ENCODE data around the gene NUMB. TPM values are rescaled to one million over a fixed set of nuclear protein-coding genes. Genes with fewer than 3 reads are reported as not detected.
A peak's percentile ranks its signal among the peaks of the same experiment; 100 is the strongest.

NUMB gene
- total RNA-seq, 1 experiment from 2014 or later, result 46.5 TPM

- Mint-ChIP-seq H3K27me3 (ENCODE audit: low read depth) (no peaks in the 10 kb centered on the region), H3K9me3 (no peaks in the 10 kb centered on the region; a peak in 1 of 5 replicates), H3K36me3 (ENCODE audit: insufficient read depth in 1 of 3, low read depth in 3 of 3) (no peaks in the 10 kb centered on the region), H3K4me1 (peaks cover 4 to 7% of the 10 kb centered on the region in 2 experiments; a peak in 3 of 4 replicates), H3K27ac (peak overlapping the region in 1 of 3 experiments; percentile 50; a peak in 1 of 7 replicates), H3K4me3 (no peak overlapping the region)
- Histone ChIP-seq H3K4ac (ENCODE audit: low read depth, low read length) (no peak overlapping the region), H3K9me3 (ENCODE audit: control insufficient read depth, low read depth, low read length) (no peaks in the 10 kb centered on the region), H4K5ac (ENCODE audit: insufficient read length, low read depth, low read length) (no peak overlapping the region), H3K23ac (ENCODE audit: insufficient read length, low read depth, low read length) (no peak overlapping the region), H3K4me2 (ENCODE audit: insufficient read depth, insufficient read length, low read length) (no peak overlapping the region), H3K4me1 (ENCODE audit: insufficient read depth, low read length) (no peaks in the 10 kb centered on the region), H2BK120ac (ENCODE audit: low read depth, low read length, poor library complexity, severe bottlenecking) (no peak overlapping the region), H2BK20ac (ENCODE audit: low read depth, low read length, poor library complexity, severe bottlenecking) (no peak overlapping the region), H3K27ac (ENCODE audit: insufficient read length, low read depth, low read length) (no peak overlapping the region), H3K79me1 (ENCODE audit: insufficient read depth, low read depth, low read length, poor library complexity, severe bottlenecking) (no peaks in the 10 kb centered on the region), H4K8ac (replicated peaks; ENCODE audit: insufficient read length, low read depth, low read length) (no peak overlapping the region), H2BK15ac (ENCODE audit: low read depth, low read length) (no peak overlapping the region), H2AFZ (ENCODE audit: low read length) (no peak overlapping the region), H3K9ac (ENCODE audit: extremely low read depth, insufficient read length, low read length) (no peak overlapping the region), H3K18ac (ENCODE audit: insufficient read length, low read depth, low read length) (no peak overlapping the region), H2AK5ac (ENCODE audit: insufficient read length, low read length) (no peak overlapping the region), H4K91ac (ENCODE audit: insufficient read length, low read depth, low read length) (no peak overlapping the region), H3K14ac (ENCODE audit: insufficient read depth, low read length) (no peak overlapping the region), H3K56ac (ENCODE audit: insufficient read length, low read depth, low read length) (no peak overlapping the region), H3K27me3 (ENCODE audit: insufficient read depth, low read length) (no peaks in the 10 kb centered on the region), H2BK5ac (ENCODE audit: insufficient read length, low read length) (no peak overlapping the region), H3K79me2 (ENCODE audit: insufficient read depth, low read length) (no peaks in the 10 kb centered on the region), H2BK12ac (ENCODE audit: insufficient read length, low read depth, low read length) (no peak overlapping the region), H4K20me1 (ENCODE audit: control insufficient read depth, insufficient read depth, insufficient read length) (no peaks in the 10 kb centered on the region), H3K23me2 (ENCODE audit: insufficient read length, low read depth, low read length, poor library complexity, severe bottlenecking) (no peaks in the 10 kb centered on the region), H3T11ph (ENCODE audit: low read length) (no peak overlapping the region)
- no peak for TF ChIP-seq CTCF (conservative IDR thresholded peaks at IDR 0.05)
- no peak for DNase-seq
- WGBS (ENCODE audit: extremely low coverage, insufficient read length, low lambda C conversion rate), result no CpG with 5 or more reads among the region's 1 CpG
Observed at GRCh38 chr14:73394317-73394716, 64.0 kb downstream of the NUMB start.
